ENCODE measurements around the gene SLC15A1. TPM values are rescaled to one million over a fixed set of nuclear protein-coding genes. Genes with fewer than 3 reads are reported as not detected.

The SLC15A1 gene
- total RNA-seq, 1 donor from 2014 or later: not detected

DNA sequence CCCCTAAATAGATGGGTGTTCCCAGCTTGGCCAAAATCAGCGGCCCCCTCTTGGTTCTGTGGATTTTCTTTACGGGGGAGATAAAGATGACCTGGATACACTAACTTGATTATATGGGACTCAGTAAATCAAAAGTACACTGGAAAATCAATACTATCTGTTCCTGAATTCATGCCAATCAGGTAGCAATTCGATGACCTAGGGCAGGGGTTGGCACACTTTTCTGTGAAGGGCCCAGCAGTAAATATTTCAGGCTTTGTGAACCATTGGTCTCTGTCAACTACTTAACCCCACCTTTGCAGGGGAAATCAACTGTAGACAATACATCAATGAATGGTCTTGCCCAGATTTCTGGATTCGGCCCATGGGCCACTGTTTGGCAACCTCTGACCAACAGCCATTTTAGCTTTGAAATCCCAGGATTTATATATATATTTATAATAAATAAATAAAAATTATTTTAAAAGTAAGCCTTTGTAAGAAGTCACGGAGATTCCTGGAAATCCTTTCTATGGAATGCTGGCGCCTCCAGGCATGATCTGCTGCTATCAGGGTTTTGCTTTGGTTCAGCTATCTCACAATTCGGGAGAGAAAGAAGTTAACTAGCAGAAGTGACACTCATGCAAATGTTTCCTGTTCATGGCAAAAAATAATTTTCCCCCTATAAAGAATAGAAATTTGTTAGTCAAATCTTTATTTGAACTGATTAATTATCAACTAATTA lies 32.8 kb downstream of the SLC15A1 start:
- DNase-seq (ENCODE audit: low read depth): no peak
- H3K36me3 ChIP-seq (ENCODE audit: control insufficient read depth, insufficient read depth, low read length): no peaks in the 10 kb centered on the region
- H3K27me3 ChIP-seq (ENCODE audit: control insufficient read depth, insufficient read depth, low read length): peaks cover 4% of the 10 kb centered on the region
- FAIRE-seq: no peak
- TF ChIP-seq CTCF (IDR thresholded peaks at IDR 0.05; ENCODE audit: insufficient read depth, low read length, severe bottlenecking): no peak
- no peak overlapping the region for H3K4me3 ChIP-seq (ENCODE audit: low read depth, low read length)

GRCh38 chr13:98717891-98718290 lies 34.6 kb downstream of the SLC15A1 start:
- H3K4me3 ChIP-seq (ENCODE audit: low read depth, low read length): no peak overlapping the region
- DNase-seq (ENCODE audit: low read depth) (no peak), FAIRE-seq (no peak)
- H3K27me3 ChIP-seq (ENCODE audit: control insufficient read depth, insufficient read depth, low read length): peaks cover 4% of the 10 kb centered on the region
- TF ChIP-seq CTCF (IDR thresholded peaks at IDR 0.05; ENCODE audit: insufficient read depth, low read length, severe bottlenecking): no peak
- H3K36me3 ChIP-seq (ENCODE audit: control insufficient read depth, insufficient read depth, low read length): no peaks in the 10 kb centered on the region

DNA sequence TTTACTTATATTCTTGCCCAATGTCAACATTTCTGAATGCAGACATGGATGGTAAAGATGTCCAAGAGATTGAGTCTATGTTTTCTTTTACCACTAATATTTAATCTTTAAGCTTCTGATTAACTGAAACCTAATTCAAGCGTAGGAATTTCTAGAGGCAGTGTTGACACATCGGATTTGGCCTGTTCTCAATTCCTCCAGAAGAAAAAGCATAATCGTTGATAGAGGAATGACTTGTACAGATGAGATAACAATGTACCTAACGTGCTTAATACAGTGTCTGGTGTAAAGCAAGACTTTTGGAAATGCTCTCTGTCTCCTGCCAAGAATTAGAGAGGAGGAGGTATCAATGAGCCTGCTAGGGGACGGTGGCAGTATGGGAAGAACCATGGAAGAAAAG lies 35.2 kb downstream of the SLC15A1 start:
- H3K4me3 ChIP-seq (ENCODE audit: low read depth, low read length): no peak overlapping the region
- peak; percentile 14 for DNase-seq (ENCODE audit: low read depth)
- TF ChIP-seq CTCF (IDR thresholded peaks at IDR 0.05; ENCODE audit: insufficient read depth, low read length, severe bottlenecking): no peak
- FAIRE-seq: no peak
- H3K36me3 ChIP-seq (ENCODE audit: control insufficient read depth, insufficient read depth, low read length): no peaks in the 10 kb centered on the region
- H3K27me3 ChIP-seq (ENCODE audit: control insufficient read depth, insufficient read depth, low read length): peaks cover 4% of the 10 kb centered on the region

DNA sequence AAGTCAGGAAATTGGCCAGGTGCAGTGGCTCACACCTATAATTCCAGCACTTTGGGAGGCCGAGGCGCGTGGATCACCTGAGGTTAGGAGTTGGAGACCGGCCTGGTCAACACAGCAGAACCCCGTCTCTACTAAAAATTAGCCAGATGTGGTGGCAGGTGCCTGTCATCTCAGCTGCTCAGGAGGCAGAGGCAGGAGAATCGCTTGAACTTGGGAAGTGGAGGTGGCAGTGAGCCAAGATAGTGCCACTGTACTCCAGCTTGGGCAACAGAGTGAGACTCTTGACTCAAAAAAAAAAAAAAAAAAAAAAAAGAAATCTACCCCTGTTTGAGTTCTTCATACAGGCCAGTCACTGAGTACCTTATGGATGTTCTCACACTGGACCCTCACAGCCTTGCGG lies 42.0 kb downstream of the SLC15A1 start:
- DNase-seq (ENCODE audit: low read depth) (no peak), FAIRE-seq (no peak)
- no peak for TF ChIP-seq CTCF (IDR thresholded peaks at IDR 0.05; ENCODE audit: insufficient read depth, low read length, severe bottlenecking)
- Histone ChIP-seq H3K4me3 (ENCODE audit: low read depth, low read length) (no peak overlapping the region), H3K27me3 (ENCODE audit: control insufficient read depth, insufficient read depth, low read length) (no peaks in the 10 kb centered on the region), H3K36me3 (ENCODE audit: control insufficient read depth, insufficient read depth, low read length) (no peaks in the 10 kb centered on the region)

- FAIRE-seq: no peak
- H3K27me3 ChIP-seq (ENCODE audit: control insufficient read depth, insufficient read depth, low read length): peaks cover 1% of the 10 kb centered on the region
- no peak overlapping the region for H3K4me3 ChIP-seq (ENCODE audit: low read depth, low read length)
- H3K36me3 ChIP-seq (ENCODE audit: control insufficient read depth, insufficient read depth, low read length): no peaks in the 10 kb centered on the region
- no peak for DNase-seq (ENCODE audit: low read depth)
- TF ChIP-seq CTCF (IDR thresholded peaks at IDR 0.05; ENCODE audit: insufficient read depth, low read length, severe bottlenecking): no peak
Observed at GRCh38 chr13:98707281-98707999, 45.0 kb downstream of the SLC15A1 start.

Data from bronchial epithelial cell (primary cell).